HG03135 (cell line): ENCODE data around the gene RGS6.
"Not testable (repeated sequence)": the region's sequence is repeated elsewhere in the genome, so short reads cannot be mapped to it uniquely, and the experiment has no call there.

ENCODE experiments used
- ATAC-seq: cut with Tn5 transposase; IDR thresholded peaks from one replicate; pipeline ENCODE4 v1.9.1; 2021; ENCODE audit warnings: mild to moderate bottlenecking, moderate library complexity; ENCODE audit not compliant: unreplicated experiment

The RGS6 gene

DNA sequence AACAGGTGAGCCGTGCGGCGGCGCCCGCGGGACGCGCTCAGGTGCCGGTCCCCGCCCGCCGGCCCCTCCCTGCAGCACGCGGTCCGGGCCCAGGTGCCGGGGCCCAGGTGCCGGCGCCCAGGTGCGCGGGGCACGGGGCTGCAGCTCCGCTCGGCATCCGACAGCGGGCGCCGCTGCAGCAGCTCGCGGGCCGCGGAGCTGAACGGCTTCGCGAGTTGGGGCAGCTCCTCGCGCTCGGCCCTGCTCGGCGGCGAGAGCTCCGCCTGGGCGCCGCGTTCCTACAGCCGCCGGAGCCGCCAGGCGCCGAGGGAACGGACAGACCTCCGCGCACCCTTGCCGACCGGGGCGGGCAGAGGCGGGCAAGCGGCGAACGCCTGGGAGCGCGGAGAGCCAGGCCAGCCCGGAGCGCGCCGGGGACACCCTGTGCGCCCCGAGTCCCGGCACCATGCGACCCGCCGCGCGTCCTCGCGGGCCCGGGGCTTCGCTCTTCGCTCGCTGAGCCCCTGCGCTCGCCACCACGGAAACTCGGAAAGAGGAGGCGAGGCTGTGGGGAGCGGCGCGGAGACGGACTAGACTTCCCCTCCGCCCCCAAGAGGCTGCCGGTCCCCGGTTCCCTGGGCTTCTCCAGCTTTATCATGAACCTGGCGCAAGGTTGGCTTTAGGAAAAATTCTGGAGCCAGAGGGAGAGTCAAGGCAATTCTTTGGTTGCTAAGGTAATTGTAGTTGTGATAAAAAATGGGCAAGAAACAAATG is at the start of gene RGS6:
TSS of gene RGS6 (plus strand) at position 201 of the 753 bp plus-strand sequence.
- no peak for ATAC-seq

DNA sequence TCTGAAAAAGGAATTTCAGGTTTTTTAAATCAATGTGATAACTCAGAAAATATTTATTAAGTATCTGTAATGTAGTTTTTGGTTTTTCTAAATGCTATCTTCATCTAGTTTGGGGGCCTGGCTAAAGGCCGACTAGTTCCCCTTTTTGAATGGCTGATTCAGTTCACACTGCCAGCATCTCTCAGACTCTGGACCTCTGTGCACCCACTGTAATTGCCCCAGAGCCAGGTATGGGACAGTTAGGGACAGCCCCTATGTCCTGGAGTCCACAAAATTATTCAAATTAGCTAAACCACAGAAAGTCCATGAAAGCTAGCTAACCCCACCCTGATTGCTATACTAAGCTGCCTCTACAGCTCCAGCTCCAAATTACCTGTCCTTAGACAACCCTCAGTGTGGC is 49.1 kb upstream of the RGS6 start:
- ATAC-seq: no peak

DNA sequence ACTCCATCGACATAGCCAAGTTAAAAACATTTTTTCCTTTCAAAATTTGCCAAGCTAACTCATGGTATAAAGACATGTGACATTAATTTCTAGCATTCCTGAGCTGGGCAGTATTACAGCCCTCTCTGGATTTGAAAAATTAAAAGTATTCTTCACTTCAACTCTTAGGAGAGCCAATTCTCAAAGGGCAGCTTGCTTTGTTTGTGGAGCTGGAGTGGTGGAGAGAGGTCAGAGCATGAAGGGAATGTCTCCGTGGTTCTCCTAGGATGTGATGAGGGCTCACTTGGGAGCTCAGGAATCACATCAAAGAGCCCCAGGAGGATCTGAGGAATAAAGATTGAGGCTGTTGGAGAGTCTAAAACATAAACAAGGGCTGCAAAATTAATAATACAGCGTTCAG is 46.9 kb upstream of the RGS6 start:
- no peak for ATAC-seq

DNA sequence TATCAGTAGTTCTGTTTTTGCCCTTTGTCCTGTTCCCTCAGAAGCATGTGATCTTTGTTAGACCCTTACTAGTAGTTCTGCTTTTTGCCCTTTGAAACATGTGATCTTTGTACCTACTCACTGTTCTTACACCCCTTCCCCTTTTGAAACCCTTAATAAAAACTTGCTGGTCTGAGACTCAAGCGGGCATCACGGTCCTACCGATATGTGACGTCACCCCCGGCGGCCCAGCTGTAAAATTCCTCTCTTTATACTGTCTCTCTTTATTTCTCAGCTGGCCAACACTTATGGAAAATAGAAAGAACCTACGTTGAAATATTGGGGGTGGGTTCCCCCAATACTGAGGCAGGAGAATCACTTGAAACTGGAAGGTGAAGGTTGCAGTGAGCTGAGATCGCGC is 44.4 kb upstream of the RGS6 start:
- ATAC-seq: not testable (repeated sequence)

DNA sequence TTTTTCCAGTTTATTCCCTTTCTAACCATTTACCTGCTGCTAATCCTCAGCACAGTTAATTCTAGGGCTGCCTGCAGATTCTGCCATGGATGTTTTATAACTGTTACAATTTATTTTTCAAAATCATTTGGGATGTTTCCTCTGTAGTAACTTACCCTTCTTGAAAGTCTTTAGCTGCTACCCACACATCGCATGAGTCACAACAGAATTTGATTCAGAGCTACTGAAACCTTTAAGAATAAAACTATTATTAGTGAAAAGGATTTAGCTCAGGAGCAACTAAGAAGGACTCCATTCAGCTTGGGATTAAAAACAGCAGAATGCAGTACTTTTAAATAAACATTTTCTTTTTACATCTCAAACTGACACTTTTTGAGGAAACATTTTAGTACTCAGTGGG is 41.7 kb upstream of the RGS6 start:
- no peak for ATAC-seq

DNA sequence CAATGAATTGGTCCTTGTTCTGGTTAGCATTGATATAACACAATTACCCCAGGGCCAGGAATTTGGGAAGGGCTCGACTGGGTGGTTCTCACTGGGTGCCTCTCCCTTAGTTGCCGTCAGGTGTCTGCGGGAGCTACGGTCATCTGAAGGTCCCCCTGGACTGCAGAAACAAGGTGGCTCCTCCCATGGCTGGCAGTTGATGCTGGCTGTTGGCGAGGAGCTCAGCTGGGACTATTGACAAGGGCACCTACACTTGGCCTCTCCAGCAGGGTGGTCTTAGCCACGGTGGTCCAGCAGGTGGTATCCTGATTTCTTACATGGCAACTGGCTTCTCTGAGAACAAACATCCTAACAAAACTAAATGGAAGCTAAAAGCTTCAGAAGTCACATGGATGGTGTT is 41.0 kb upstream of the RGS6 start:
- no peak for ATAC-seq

DNA sequence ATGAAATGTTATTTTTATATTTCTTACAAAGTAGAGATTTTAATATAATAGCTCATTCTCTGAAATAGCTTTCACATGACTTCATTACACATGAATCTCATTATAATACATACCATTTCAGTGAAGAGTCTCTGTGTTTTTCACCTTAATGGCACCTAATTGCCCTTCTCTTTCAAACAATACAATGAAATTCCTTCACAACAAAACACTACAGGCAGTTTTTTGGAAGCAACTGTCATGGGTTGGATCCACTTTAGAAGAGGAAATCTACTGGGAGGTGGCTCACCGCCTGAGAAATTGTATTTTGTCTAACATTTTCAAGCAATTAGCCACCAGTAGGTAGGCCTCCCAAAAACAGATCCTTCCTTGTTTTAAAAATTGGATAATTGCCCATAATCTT is 40.3 kb upstream of the RGS6 start:
- no peak for ATAC-seq

DNA sequence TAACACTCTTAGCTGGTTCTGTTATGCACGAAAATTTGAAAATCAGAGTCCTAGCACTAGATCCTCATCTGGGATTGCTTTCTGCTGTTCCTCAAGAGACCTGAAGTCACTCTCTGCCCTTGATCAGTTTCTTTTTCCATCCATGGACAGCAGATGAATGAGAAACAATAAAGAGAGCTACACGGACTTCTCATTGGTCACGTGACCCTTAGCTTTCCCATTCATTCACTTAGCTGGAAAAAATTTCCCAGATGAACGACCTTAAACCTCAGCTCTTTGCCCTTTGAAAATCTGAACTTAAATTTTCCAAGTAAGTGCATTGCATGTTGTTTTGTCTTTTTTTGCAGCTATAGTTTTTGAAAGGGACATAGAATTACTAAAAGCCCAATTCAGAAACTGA is 27.2 kb upstream of the RGS6 start:
- ATAC-seq: no peak

DNA sequence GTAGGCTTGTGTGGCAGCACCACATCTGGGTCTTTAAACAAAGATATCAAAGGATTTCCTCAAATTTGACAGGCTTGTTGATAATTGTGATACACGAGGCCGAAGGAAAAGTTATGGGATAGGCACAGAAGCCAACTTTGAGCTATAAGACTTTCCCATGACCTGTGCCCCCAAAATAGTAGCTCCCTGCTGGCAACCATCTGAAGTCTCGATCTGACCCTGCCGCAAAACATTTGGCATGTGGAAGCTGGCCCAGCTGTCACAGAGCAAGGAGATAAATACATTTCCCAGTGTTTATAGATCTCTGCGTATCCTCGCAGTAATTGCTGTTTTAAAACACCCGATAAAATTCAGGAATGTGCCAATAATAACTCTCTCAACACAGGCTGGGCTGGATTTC is 26.4 kb upstream of the RGS6 start:
- ATAC-seq: no peak

DNA sequence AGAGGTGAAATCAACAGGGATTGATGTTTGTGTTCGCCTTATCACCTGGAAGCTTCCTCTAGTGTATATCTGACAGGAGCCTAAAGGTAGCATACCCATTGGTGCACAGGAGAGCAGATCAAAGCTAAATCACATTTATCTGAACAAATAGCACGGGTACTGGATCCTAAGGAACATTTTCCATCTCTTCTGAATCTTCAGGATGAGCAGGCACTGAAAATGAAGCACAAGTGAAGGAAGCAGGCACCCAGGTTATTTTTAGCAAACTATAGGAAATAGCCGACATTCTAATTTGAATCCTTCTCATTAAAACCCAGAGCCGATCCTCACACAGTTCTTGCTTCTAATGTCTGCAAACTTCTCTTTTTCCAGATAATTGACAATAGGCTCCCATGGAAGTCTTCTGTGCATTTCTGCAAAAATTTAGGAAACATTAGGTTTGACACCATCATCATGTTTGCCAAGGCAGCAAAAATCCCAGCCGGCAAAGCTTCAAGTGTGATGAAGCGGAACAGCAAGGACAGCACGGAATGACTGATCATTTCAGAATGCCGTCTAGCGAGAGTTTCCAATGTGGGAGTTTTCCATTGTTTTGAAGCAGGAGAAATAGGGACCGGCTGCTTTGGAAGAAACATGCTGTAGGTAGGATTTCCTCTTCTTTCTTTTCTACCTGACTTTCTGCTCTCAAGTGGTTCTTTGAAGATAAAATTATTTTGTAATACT is 24.3 kb upstream of the RGS6 start:
- no peak for ATAC-seq

DNA sequence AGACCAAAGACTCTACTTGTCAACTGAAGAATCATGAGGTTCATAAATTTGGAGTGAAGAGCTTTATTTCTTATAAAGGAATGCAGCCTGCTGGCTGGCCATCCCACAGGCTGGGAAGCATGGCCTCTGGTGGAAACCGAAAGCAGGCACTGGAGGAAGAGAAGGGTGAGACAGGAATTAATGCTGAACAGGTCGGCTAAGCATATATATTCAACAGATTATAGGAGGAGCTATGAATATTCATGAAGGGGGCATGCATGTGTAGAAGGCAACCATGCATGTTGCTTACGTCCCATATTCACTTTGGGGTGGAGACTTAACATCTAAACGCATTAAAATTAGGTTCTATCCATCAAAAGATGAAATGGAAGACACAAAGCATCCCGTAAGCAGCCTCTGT is 20.6 kb upstream of the RGS6 start:
- ATAC-seq: no peak

DNA sequence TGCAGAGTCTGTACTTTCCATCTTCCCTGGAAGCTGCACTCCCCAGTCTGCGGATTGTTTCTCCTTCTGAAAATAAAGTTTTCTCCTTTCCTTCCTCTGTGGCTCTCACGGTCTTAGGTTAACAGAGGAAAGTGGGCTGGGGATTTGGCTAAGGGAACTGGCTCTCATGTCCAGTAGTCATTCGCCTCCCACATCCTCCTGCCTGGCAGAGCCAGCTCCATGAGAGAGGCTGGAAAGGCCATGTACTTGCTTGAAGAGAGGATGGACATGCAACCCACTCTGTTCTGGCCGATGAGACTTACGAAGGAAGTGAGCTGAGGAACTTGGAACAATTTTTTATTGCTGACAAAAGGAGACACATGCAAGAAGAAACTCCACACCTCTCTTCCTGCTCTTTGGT is 18.9 kb upstream of the RGS6 start:
- no peak for ATAC-seq

DNA sequence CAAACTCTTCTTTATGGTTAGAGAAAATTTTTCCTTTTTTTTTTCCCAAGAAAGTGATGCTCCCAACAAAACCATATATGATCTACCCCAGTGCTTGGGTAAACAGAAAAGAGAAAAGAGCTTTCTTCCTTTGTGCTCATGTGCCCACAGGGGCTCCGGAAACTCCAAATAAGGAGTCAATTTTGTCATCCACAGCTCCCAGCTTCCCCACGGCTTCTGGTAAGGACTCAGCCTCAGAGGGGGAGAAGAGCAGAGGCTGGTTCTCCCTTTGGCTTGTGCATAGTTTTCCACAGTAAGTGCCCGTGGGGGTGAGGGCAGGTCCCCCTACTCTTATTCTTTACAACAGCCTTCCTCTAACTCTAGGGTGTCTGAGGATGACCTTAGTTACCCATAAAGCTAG is 13.3 kb upstream of the RGS6 start:
- ATAC-seq: no peak

DNA sequence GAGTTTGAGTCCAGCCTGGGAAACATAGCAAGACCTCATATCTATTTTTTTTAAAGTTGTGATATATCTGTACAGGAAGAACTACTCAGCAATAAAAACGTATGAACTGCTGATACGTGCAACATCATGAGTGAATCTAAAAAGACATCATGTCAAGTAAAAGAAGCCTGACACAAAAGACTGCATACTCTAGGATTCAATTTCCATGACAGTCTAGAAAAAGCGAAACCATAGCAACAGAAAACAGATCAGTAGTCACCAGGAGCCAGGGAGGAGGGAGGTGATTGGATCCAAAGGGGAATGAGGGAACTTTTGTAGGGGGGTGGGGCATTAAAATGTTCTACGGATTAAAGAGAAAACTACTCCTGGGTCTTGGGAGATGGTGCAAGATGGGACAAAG is 8.7 kb upstream of the RGS6 start:
- ATAC-seq: no peak

DNA sequence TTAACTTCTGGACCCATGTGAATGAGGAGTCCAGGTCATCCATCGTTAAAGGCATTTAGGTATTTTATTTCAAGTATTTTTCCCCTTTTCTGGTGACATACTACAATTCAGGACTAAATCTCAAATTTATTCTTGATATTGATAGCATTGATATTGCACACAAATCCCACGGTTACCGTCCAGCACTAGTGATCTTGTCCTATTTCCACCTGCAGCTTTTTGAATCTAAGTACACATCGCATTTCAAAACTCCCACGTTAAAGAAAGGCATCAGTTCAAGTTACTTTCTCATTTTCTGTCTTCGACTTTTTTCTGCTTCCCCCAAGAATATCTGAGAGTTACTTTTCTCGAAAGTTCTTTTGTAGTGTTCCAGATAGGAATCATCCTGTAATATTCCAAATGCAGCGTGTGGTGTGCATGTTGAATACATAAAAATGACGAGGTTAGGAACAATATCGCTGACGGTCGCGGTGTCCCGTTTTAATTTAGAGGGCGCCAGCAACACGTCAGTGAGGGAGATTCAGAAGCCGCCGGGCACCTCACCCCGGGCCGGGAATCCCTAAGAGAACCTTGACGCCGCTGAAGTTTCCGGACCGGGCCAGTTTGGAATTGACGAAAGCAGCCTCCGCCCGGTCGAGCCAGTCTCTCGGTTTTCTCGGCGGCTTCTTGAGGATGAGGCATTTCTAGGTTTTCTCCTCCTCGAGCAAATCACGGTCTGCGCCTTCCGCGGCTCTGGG is 569 bp upstream of the RGS6 start:
- ATAC-seq: no peak

DNA sequence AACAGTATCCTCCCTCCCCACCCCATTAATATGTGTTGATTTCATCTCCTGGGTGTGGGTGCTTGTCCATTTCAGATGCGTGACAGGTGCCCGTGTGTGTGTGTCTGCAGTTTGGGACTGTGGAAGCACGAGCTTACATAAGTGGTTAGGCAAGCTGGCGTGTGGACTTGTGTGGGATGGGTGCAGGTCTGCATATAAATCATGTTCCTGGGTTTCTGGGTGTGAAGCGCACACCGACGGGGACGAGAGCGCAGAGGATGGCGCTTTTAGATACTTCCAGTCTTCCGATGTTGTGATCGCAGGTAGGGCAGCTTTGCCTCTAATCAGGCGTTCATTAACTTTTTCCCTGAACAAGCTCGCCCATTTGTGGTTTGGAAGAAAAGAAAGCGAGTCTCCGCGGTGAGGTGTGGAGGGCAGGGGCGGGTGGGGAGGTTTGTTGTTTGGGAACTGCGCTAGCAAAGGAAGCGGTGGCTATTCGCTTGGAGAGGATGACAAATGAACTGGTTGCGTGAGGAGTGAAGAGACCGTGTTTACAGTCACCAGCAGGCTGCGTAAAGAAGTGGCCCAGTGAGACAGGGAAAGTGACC is 865 bp downstream of the RGS6 start:
- ATAC-seq: no peak

DNA sequence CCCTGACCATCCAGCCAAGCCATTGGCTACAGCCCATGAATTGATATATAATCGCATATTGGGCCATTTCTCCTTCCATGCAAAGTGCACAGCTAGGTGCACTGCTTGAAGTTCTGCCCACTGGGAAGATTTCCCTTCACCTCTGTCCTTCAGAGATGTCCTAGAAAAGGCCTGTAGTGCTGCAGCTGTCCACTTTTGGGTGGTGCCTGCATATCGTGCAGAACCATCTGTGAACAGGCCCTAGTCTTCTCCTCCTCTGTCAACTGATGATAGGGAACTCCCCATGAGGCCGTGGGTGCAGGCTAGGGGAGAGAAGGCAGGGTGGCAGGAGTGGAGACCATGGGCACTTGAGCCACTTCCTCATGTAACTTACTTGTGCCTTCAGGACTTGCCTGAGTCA is 6.0 kb downstream of the RGS6 start:
- not testable (repeated sequence) for ATAC-seq

DNA sequence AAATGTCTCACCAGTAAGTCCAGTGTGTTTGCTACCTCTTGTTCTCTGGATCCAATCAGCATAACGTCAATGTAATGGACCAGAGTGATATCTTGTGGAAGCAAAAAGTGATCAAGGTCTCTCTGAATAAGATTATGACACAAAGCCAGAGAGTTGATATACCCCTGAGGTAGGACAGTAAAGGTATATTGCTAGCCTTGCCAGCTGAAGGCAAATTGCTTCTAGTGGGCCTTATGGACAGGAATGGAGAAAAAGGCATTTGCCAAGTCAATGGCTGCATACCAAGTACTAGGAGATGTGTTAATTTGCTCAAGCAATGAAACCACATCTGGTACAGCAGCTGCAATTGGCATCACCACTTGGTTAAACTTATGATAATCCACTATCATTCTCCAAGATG is 7.1 kb downstream of the RGS6 start:
- ATAC-seq: not testable (repeated sequence)

DNA sequence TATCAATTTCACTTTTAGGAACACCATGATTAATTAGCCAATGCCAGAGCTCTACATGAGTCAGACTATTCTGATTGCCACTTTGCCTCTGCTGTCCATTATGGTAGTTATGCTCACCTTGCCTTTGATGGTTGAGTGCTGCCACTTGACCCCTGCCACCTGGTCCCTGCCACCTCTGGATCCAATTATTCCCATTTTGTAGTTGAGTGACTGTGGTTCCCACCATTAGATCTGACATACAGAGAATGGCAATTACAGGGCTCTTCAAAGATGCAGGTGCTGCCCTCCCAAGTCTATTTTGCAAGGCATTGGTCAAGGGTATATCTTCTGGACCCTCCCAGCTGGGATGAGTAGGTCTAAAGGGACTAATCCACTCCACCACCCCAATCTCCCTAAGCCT is 8.3 kb downstream of the RGS6 start:
- ATAC-seq: not testable (repeated sequence)

DNA sequence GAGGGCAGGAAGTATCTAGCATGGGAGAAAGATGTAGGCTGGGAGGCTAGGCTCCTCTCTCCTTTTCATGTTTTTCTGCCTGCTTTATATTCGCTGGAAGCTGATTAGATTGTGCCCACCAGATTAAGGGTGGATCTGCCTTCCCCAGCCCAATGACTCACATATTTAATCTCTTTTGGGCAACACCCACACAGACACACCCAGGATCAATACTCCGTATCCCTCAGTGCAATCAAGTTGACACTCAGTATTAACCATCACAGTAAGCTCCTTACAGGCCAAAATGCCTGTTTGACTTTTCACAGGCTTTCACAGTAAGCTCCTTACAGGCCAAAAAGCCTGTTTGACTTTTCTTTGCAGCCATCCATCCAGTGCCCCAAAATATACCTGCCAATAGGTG is 9.4 kb downstream of the RGS6 start:
- not testable (repeated sequence) for ATAC-seq

DNA sequence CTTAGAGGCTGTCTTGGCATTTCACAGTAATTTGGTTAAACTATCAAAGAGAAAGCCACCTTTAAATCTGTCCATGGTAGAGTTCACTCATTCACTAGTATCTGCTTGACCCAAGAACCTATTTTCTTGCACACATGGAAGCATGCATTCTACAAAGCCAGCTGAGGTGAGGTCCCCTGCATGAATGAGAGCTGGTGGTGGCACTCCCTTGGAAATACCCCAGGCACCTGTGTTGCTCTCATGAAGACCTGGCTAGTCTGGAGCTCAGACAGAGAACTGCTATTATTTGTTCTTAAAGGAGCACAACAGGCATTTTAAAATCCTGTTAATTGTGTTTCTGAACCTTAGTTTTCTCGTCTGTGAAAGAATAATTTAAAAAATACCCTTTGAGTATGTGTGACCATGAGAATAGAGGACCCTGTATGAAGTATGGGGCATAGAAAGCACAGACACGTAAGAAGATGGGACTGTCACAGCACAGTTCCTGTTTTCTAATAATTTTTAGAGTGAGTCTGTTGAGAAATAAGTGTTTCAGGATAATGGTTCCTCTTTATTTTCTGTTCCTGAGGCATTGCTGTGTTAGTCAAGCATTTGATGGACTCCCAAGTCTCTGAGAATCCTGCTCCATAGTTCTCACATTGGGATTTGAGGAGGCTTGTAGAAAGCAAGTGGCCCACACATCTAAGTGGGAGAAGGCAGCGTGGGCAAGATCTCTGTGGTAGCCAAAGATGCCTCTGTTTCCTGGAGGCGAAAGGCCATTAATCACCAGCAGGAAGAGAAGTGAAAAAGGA is 10.9 kb downstream of the RGS6 start:
- ATAC-seq: no peak
